Dedifferentiated amniotic fluid mesenchymal stem cell (primary cell): ENCODE results near the gene CAMK2A.

ENCODE experiments used
- DNase-seq: peaks from one replicate; pipeline ENCODE4 v3.0.0-alpha.2; 2016; ENCODE audit errors: extremely low spot score

The CAMK2A gene

GRCh38 chr5:150289551-150290390 is at the start of gene CAMK2A:
Gene CAMK2A, minus strand, starts transcription at chr5:150289773. Its CDS starts 148 bp downstream, at chr5:150289625.
- DNase-seq: no peak

GRCh38 chr5:150339165-150339564 is 49.6 kb upstream of the CAMK2A start:
- DNase-seq: no peak

- no peak for DNase-seq
Observed at GRCh38 chr5:150338546-150338945, 49.0 kb upstream of the CAMK2A start.

GRCh38 chr5:150335778-150336177 is 46.2 kb upstream of the CAMK2A start:
- no peak for DNase-seq

GRCh38 chr5:150333400-150333799 is 43.8 kb upstream of the CAMK2A start:
- DNase-seq: no peak

GRCh38 chr5:150329881-150330876 is 40.6 kb upstream of the CAMK2A start:
- no peak for DNase-seq

- DNase-seq: no peak
Observed at GRCh38 chr5:150329038-150329437, 39.5 kb upstream of the CAMK2A start.

GRCh38 chr5:150328515-150328914 is 38.9 kb upstream of the CAMK2A start:
- DNase-seq: no peak

GRCh38 chr5:150327139-150327538 is 37.6 kb upstream of the CAMK2A start:
- DNase-seq: no peak

GRCh38 chr5:150326707-150327106 is 37.1 kb upstream of the CAMK2A start:
- no peak for DNase-seq

- no peak for DNase-seq
Observed at GRCh38 chr5:150325426-150325825, 35.9 kb upstream of the CAMK2A start.

GRCh38 chr5:150323819-150324218 is 34.2 kb upstream of the CAMK2A start:
- DNase-seq: no peak

GRCh38 chr5:150323092-150323491 is 33.5 kb upstream of the CAMK2A start:
- DNase-seq: no peak

- no peak for DNase-seq
Observed at GRCh38 chr5:150322202-150322601, 32.6 kb upstream of the CAMK2A start.

GRCh38 chr5:150321784-150322183 is 32.2 kb upstream of the CAMK2A start:
- DNase-seq: no peak

GRCh38 chr5:150321211-150321610 is 31.6 kb upstream of the CAMK2A start:
- no peak for DNase-seq

- peak; percentile 63 for DNase-seq
Observed at GRCh38 chr5:150320044-150320613, 30.6 kb upstream of the CAMK2A start.

- DNase-seq: no peak
Observed at GRCh38 chr5:150319484-150319790, 29.9 kb upstream of the CAMK2A start.

- no peak for DNase-seq
Observed at GRCh38 chr5:150318613-150319483, 29.3 kb upstream of the CAMK2A start.

- peak; percentile 57 for DNase-seq
Observed at GRCh38 chr5:150317048-150318003, 27.8 kb upstream of the CAMK2A start.
